Measurements from ENCODE around the gene MYH14.
A peak's percentile ranks its signal among the peaks of the same experiment; 100 is the strongest.
"Not testable (repeated sequence)": the region's sequence is repeated elsewhere in the genome, so short reads cannot be mapped to it uniquely, and the experiment has no call there.

Gene MYH14

GRCh38 chr19:50332244-50333038 lies 129.0 kb downstream of the MYH14 start:
- no peak for DNase-seq (ENCODE audit: low read depth in 2 of 2)

- DNase-seq (ENCODE audit: low read depth in 2 of 2) = peak; percentile 94 to 95
These were observed 129.9 kb downstream of the MYH14 start for GRCh38 chr19:50333235-50333736.

- peak; percentile 68 to 74 for DNase-seq (ENCODE audit: low read depth in 2 of 2)
These were observed 130.6 kb downstream of the MYH14 start for GRCh38 chr19:50333737-50334617.

- no peak for DNase-seq (ENCODE audit: low read depth in 2 of 2)
These were observed 131.5 kb downstream of the MYH14 start for GRCh38 chr19:50334741-50335421.

GRCh38 chr19:50337031-50337430 lies 133.6 kb downstream of the MYH14 start:
- not testable (repeated sequence) for DNase-seq (ENCODE audit: low read depth in 2 of 2)

GRCh38 chr19:50340331-50340730 lies 136.9 kb downstream of the MYH14 start:
- no peak for DNase-seq (ENCODE audit: low read depth in 2 of 2)

GRCh38 chr19:50341091-50341564 lies 137.7 kb downstream of the MYH14 start:
- DNase-seq (ENCODE audit: low read depth in 2 of 2) = no peak

- DNase-seq (ENCODE audit: low read depth in 2 of 2) = no peak
These were observed 141.4 kb downstream of the MYH14 start for GRCh38 chr19:50344661-50345318.

GRCh38 chr19:50347089-50347581 lies 143.7 kb downstream of the MYH14 start:
- DNase-seq (ENCODE audit: low read depth in 2 of 2) = not testable (repeated sequence)

GRCh38 chr19:50349277-50350057 lies 146.0 kb downstream of the MYH14 start:
- no peak for DNase-seq (ENCODE audit: low read depth in 2 of 2)

GRCh38 chr19:50352242-50352641 lies 148.8 kb downstream of the MYH14 start:
- DNase-seq (ENCODE audit: low read depth in 2 of 2) = no peak

GRCh38 chr19:50353487-50353880 lies 150.1 kb downstream of the MYH14 start:
- DNase-seq (ENCODE audit: low read depth in 2 of 2) = not testable (repeated sequence)

- no peak for DNase-seq (ENCODE audit: low read depth in 2 of 2)
These were observed 153.3 kb downstream of the MYH14 start for GRCh38 chr19:50356691-50357177.

GRCh38 chr19:50357178-50358100 lies 154.0 kb downstream of the MYH14 start:
- peak; percentile 79 to 85 for DNase-seq (ENCODE audit: low read depth in 2 of 2)

GRCh38 chr19:50358483-50359327 lies 155.3 kb downstream of the MYH14 start:
- peak; percentile 60 to 73 for DNase-seq (ENCODE audit: low read depth in 2 of 2)

- DNase-seq (ENCODE audit: low read depth in 2 of 2) = no peak
These were observed 156.0 kb downstream of the MYH14 start for GRCh38 chr19:50359328-50359818.
